SK-N-MC (cell line): ENCODE data around the gene TOM1L2.

Experiments used
- EZH2 ChIP-seq: fragments of 200-600 bp; sonication (generic); IDR thresholded peaks from one replicate; pipeline ENCODE4 v1.6.1; 2017; ENCODE audit warnings: antibody characterized with exemption
- POLR2AphosphoS5 ChIP-seq: IDR thresholded peaks from 2 replicates; pipeline ENCODE4 v1.6.1; 2012; ENCODE audit warnings: mild to moderate bottlenecking, low read depth, low read length, borderline replicate concordance

DNA sequence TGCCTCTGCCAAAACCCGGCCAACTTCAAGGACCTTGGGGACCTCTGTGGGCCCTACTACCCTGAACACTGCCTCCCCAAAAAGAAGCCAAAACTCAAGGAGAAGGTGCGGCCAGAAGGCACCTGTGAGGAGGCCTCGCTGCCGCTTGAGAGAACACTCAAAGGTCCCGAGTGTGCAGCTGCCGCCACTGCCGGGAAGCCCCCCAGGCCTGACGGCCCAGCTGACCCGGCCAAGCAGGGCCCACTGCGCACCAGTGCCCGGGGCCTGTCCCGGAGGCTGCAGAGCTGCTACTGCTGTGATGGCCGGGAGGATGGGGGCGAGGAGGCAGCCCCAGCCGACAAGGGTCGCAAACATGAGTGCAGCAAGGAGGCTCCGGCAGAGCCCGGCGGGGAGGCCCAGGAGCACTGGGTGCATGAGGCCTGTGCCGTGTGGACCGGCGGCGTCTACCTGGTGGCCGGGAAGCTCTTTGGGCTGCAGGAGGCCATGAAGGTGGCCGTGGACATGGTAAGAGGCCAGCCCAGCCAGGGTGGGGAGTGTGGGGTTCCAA lies 174.1 kb downstream of the TOM1L2 start:
- no peak for TF ChIP-seq POLR2AphosphoS5
- TF ChIP-seq EZH2: no peak
